Measurements from ENCODE around the gene EFL1. TPM values are rescaled to one million over a fixed set of nuclear protein-coding genes. Genes with fewer than 3 reads are reported as not detected.

EFL1 gene
- total and polyA plus RNA-seq, 2 of the 8 experiments (the other 6 are each of a cell fraction or from before 2014, with no cell fraction given), result 10.8 to 31.5 TPM

- Histone ChIP-seq H3K27me3 (replicated peaks in 1 of 4; ENCODE audit: control insufficient read depth in 3 of 4, extremely low read depth in 1 of 4, insufficient read depth in 3 of 4, low read length in 3 of 4) (no peaks in the 10 kb centered on the region), H3K14ac (ENCODE audit: insufficient read length) (no peak overlapping the region), H4K8ac (ENCODE audit: extremely low read depth, insufficient read depth, low read length) (no peak overlapping the region), H3K18ac (ENCODE audit: extremely low read depth, low read length) (no peak overlapping the region), H3K36me3 (ENCODE audit: control insufficient read depth in 2 of 4, insufficient read depth in 4 of 4, low read length in 3 of 4) (peaks cover 0 to 12% (median 4%) of the 10 kb centered on the region in 4 experiments; a peak in 5 of 8 replicates), H4K91ac (replicated peaks; ENCODE audit: insufficient read length, low read length) (no peak overlapping the region), H4K20me1 (replicated peaks in 1 of 2; ENCODE audit: control insufficient read depth in 1 of 2, insufficient read depth in 2 of 2, low read length in 2 of 2) (no peaks in the 10 kb centered on the region), H3K79me2 (ENCODE audit: control insufficient read depth in 1 of 2, insufficient read depth in 2 of 2, low read length in 2 of 2) (no peaks in the 10 kb centered on the region), H3K4ac (replicated peaks; ENCODE audit: insufficient read length, low read depth, low read length) (no peak overlapping the region), H3K4me1 (replicated peaks in 1 of 4; ENCODE audit: control insufficient read depth in 3 of 4, insufficient read depth in 4 of 4, low read length in 3 of 4) (no peaks in the 10 kb centered on the region), H2BK120ac (replicated peaks; ENCODE audit: low read depth, low read length) (no peak overlapping the region), H3K4me3 (ENCODE audit: extremely low read depth in 1 of 4, insufficient read depth in 2 of 4, low read depth in 3 of 4, low read length in 4 of 4) (no peak overlapping the region), H2BK12ac (ENCODE audit: low read depth, low read length) (no peak overlapping the region), H3K4me2 (ENCODE audit: insufficient read depth in 1 of 2, low read depth in 2 of 2, low read length in 2 of 2) (no peak overlapping the region), H2AK5ac (ENCODE audit: low read depth, low read length) (no peak overlapping the region), H4K5ac (ENCODE audit: insufficient read length, low read depth, low read length) (no peak overlapping the region), H3K56ac (replicated peaks; ENCODE audit: insufficient read length, low read depth, low read length) (no peak overlapping the region), H3K23me2 (ENCODE audit: low read depth, low read length) (no peaks in the 10 kb centered on the region), H3K23ac (ENCODE audit: insufficient read length) (no peak overlapping the region), H2BK20ac (ENCODE audit: low read length) (no peak overlapping the region), H3K9ac (replicated peaks in 1 of 4; ENCODE audit: extremely low read depth in 1 of 4, low read depth in 3 of 4, low read length in 3 of 4) (no peak overlapping the region), H3K79me1 (ENCODE audit: low read depth, low read length) (no peaks in the 10 kb centered on the region), H3K27ac (ENCODE audit: low read depth, low read length) (no peak overlapping the region), H2BK15ac (ENCODE audit: low read length) (no peak overlapping the region), H3K9me3 (ENCODE audit: insufficient read depth in 2 of 2, low read depth in 1 of 2, low read length in 1 of 2) (no peaks in the 10 kb centered on the region), H2BK5ac (ENCODE audit: low read depth, low read length) (no peak overlapping the region), H2AFZ (ENCODE audit: low read length) (no peak overlapping the region)
- no peak for FAIRE-seq
- WGBS, 2 experiments (ENCODE audit: extremely low coverage in 1 of 2, insufficient coverage in 1 of 2, insufficient read length in 1 of 2, insufficient replicate concordance in 2 of 2, low coverage in 1 of 2, low lambda C conversion rate in 2 of 2, missing lambda C conversion rate in 1 of 2), result 89% methylated on average over 1 of the region's 1 CpG; no CpG with 5 or more reads in 1 of the 2 experiments
- ChIA-PET POLR2A (ENCODE audit: partially characterized antibody) (no interaction called here), CTCF (ENCODE audit: partially characterized antibody) (no interaction called here)
- DNase-seq (ENCODE audit: low read depth in 1 of 2, low spot score in 2 of 2), result no peak
- TF ChIP-seq SIN3A (conservative IDR thresholded peaks at IDR 0.05 in 1 of 2, IDR thresholded peaks at IDR 0.05 in 1 of 2; ENCODE audit: low read depth in 1 of 2, low read length in 2 of 2) (no peak), JUN (IDR thresholded peaks at IDR 0.05; ENCODE audit: low read depth, low read length) (no peak), KDM5A (IDR thresholded peaks at IDR 0.05; ENCODE audit: low read length) (no peak), HDAC2 (IDR thresholded peaks at IDR 0.05; ENCODE audit: borderline replicate concordance in 1 of 2, low read depth in 2 of 2, low read length in 2 of 2) (no peak), CREB1 (IDR thresholded peaks at IDR 0.05) (no peak), BCL11A (IDR thresholded peaks at IDR 0.05; ENCODE audit: low read depth in 2 of 2, low read length in 2 of 2) (no peak), CEBPB (IDR thresholded peaks at IDR 0.05; ENCODE audit: low read depth, low read length) (no peak), EP300 (IDR thresholded peaks at IDR 0.05; ENCODE audit: borderline replicate concordance in 1 of 2, low read depth in 2 of 2, low read length in 2 of 2) (no peak), RBBP5 (IDR thresholded peaks at IDR 0.05; ENCODE audit: borderline replicate concordance, low read depth, low read length) (no peak), EGR1 (IDR thresholded peaks at IDR 0.05; ENCODE audit: borderline replicate concordance, low read depth, low read length) (no peak), SP4 (IDR thresholded peaks at IDR 0.05; ENCODE audit: low read length) (no peak), NRF1 (IDR thresholded peaks at IDR 0.05; ENCODE audit: low read depth, low read length) (no peak)
Observed at GRCh38 chr15:82228750-82229149, 33.8 kb downstream of the EFL1 start.
